Keratinocyte (primary cell): ENCODE measurements around the gene NECAP2. TPM values are rescaled to one million over a fixed set of nuclear protein-coding genes. Genes with fewer than 3 reads are reported as not detected.
"Not testable (repeated sequence)": the region's sequence is repeated elsewhere in the genome, so short reads cannot be mapped to it uniquely, and the experiment has no call there.

Experiments used
- DNase-seq: peaks from one replicate; pipeline ENCODE4 v3.0.0-alpha.2; 2011; ENCODE audit warnings: low read depth, missing footprints, low spot score
- FAIRE-seq: peaks from 2 replicates; lab custom pipeline; 2011; peaks lifted over from hg19 to GRCh38; lab: Jason Lieb, UNC
- H2AFZ ChIP-seq: 2 replicates; pipeline ENCODE4 v1.6.0; 2012; ENCODE audit warnings: low read length, control low read depth, inconsistent platforms; ENCODE audit not compliant: control insufficient read depth
- H3K27ac ChIP-seq: 2 replicates; pipeline ENCODE4 v1.5.1; 2011; ENCODE audit warnings: low read length; ENCODE audit not compliant: control insufficient read depth, insufficient read depth
- H3K27me3 ChIP-seq: 3 replicates; pipeline ENCODE4 v1.6.0; 2011; ENCODE audit warnings: low read length; ENCODE audit not compliant: control insufficient read depth, insufficient read depth; ENCODE audit errors: extremely low read depth
- H3K36me3 ChIP-seq, 2 experiments: 2 replicates in 1 of 2; 3 replicates in 1 of 2; pipeline ENCODE4 v1.5.1; 2011; ENCODE audit warnings: low read length in 2 of 2, mild to moderate bottlenecking in 1 of 2; ENCODE audit not compliant: control insufficient read depth in 2 of 2, insufficient read depth in 2 of 2; ENCODE audit errors: extremely low read depth in 1 of 2
- H3K4me1 ChIP-seq: 3 replicates; pipeline ENCODE4 v1.5.1; 2011; ENCODE audit warnings: low read length; ENCODE audit not compliant: control insufficient read depth, insufficient read depth; ENCODE audit errors: extremely low read depth
- H3K4me2 ChIP-seq: 3 replicates; pipeline ENCODE4 v1.6.0; 2011; ENCODE audit warnings: low read depth, low read length; ENCODE audit not compliant: control insufficient read depth, insufficient read depth; ENCODE audit errors: extremely low read depth
- H3K4me3 ChIP-seq, 3 experiments: fragments of 200-600 bp in 1 of 3; sonication (generic) in 1 of 3; 2 replicates in 2 of 3; 3 replicates in 1 of 3; pipeline ENCODE4 v1.5.1; 2011 to 2016; ENCODE audit warnings: low read length in 3 of 3, mild to moderate bottlenecking in 3 of 3, control low read depth in 2 of 3, inconsistent platforms in 1 of 3, low read depth in 1 of 3, mixed read lengths in 1 of 3, mixed run types in 1 of 3, moderate library complexity in 1 of 3; ENCODE audit not compliant: control insufficient read depth in 2 of 3, insufficient read depth in 2 of 3; ENCODE audit errors: extremely low read depth in 1 of 3
- H3K79me2 ChIP-seq: 2 replicates; pipeline ENCODE4 v1.6.0; 2012; ENCODE audit warnings: low read length; ENCODE audit not compliant: control insufficient read depth, insufficient read depth
- H3K9ac ChIP-seq: 3 replicates; pipeline ENCODE4 v1.6.0; 2011; ENCODE audit warnings: low read length; ENCODE audit not compliant: control insufficient read depth, insufficient read depth; ENCODE audit errors: extremely low read depth
- H3K9me1 ChIP-seq: 3 replicates; pipeline ENCODE4 v1.6.0; 2011; ENCODE audit warnings: low read length; ENCODE audit not compliant: control insufficient read depth, insufficient read depth; ENCODE audit errors: extremely low read depth
- H3K9me3 ChIP-seq: 2 replicates; pipeline ENCODE4 v1.5.1; 2012; ENCODE audit warnings: low read depth, low read length; ENCODE audit not compliant: control insufficient read depth
- H4K20me1 ChIP-seq: 3 replicates; pipeline ENCODE4 v1.6.0; 2011; ENCODE audit warnings: low read length; ENCODE audit not compliant: control insufficient read depth, insufficient read depth; ENCODE audit errors: extremely low read depth
- EZH2 ChIP-seq: IDR thresholded peaks from one replicate; pipeline ENCODE4 v1.6.1; 2012; ENCODE audit warnings: inconsistent platforms, mild to moderate bottlenecking, low read length, moderate library complexity
- dilution Hi-C: fragments of 300-500 bp; cut with MboI; formaldehyde crosslinking; loops from one replicate; pipeline ENCODE4 v1.7.0; 2020; ENCODE audit warnings: low sequenced_read_pairs; ENCODE audit not compliant: extremely low pct_ligation_motif_present
- polyA plus RNA-seq, 5 experiments: library from polyadenylated mRNA; depleted of rRNA in 3 of 5; stranded (reverse) in 3 of 5; stranded (forward) in 1 of 5; unstranded in 1 of 5; fragments of >200 nt; gene quantifications; 1 replicate in 1 of 5; 2 replicates in 3 of 5; 3 replicates in 1 of 5; pipeline versions ENCODE4 v1.2.1 to v1.2.3, GENCODE V29; 2011 to 2012; ENCODE audit warnings: missing spikeins in 2 of 5, low read depth in 1 of 5, low replicate concordance in 1 of 5
- TF ChIP-seq, protein P1 (sequence below), 3 experiments: IDR thresholded peaks in 1 of 3; conservative IDR thresholded peaks in 1 of 3; optimal IDR thresholded peaks in 1 of 3; 2 replicates in 2 of 3; 3 replicates in 1 of 3; pipeline versions ENCODE3 to v1.5.1; 2011; ENCODE audit warnings: low read length in 3 of 3, mild to moderate bottlenecking in 3 of 3, moderate library complexity in 2 of 3, control low read depth in 1 of 3, inconsistent platforms in 1 of 3; ENCODE audit not compliant: insufficient read depth in 2 of 3; ENCODE audit errors: extremely low read depth in 1 of 3

Gene NECAP2
- polyA plus RNA-seq, 1 donor (not counting 4 experiments of a cell fraction or from before 2014, with no cell fraction given) = 75.7 TPM

GRCh38 chr1:16484501-16484835 lies 43.9 kb downstream of the NECAP2 start:
- Histone ChIP-seq H3K79me2 (no peaks in the 10 kb centered on the region), H3K27me3 (no peaks in the 10 kb centered on the region), H3K9ac (no peak overlapping the region), H3K27ac (no peak overlapping the region), H3K4me1 (no peaks in the 10 kb centered on the region), H4K20me1 (no peaks in the 10 kb centered on the region), H3K9me1 (no peaks in the 10 kb centered on the region), H3K36me3 (peaks cover 3 to 6% of the 10 kb centered on the region in 2 experiments), H3K4me2 (no peak overlapping the region), H2AFZ (no peak overlapping the region), H3K9me3 (no peaks in the 10 kb centered on the region), H3K4me3 (no peak overlapping the region)
- FAIRE-seq (no peak), DNase-seq (no peak)
- dilution Hi-C loops = no loop called here
- TF ChIP-seq EZH2 = no peak
- TF ChIP-seq, protein P1, sequence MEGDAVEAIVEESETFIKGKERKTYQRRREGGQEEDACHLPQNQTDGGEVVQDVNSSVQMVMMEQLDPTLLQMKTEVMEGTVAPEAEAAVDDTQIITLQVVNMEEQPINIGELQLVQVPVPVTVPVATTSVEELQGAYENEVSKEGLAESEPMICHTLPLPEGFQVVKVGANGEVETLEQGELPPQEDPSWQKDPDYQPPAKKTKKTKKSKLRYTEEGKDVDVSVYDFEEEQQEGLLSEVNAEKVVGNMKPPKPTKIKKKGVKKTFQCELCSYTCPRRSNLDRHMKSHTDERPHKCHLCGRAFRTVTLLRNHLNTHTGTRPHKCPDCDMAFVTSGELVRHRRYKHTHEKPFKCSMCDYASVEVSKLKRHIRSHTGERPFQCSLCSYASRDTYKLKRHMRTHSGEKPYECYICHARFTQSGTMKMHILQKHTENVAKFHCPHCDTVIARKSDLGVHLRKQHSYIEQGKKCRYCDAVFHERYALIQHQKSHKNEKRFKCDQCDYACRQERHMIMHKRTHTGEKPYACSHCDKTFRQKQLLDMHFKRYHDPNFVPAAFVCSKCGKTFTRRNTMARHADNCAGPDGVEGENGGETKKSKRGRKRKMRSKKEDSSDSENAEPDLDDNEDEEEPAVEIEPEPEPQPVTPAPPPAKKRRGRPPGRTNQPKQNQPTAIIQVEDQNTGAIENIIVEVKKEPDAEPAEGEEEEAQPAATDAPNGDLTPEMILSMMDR (optimal IDR thresholded peaks at IDR 0.05 in 1 of 3, IDR thresholded peaks at IDR 0.05 in 1 of 3, conservative IDR thresholded peaks at IDR 0.05 in 1 of 3; ENCODE audit: extremely low read depth in 1 of 3, insufficient read depth in 2 of 3, low read length in 3 of 3) = no peak

GRCh38 chr1:16484931-16485330 lies 44.4 kb downstream of the NECAP2 start:
- TF ChIP-seq EZH2 = no peak
- TF ChIP-seq, protein P1 (optimal IDR thresholded peaks at IDR 0.05 in 1 of 3, IDR thresholded peaks at IDR 0.05 in 1 of 3, conservative IDR thresholded peaks at IDR 0.05 in 1 of 3; ENCODE audit: extremely low read depth in 1 of 3, insufficient read depth in 2 of 3, low read length in 3 of 3) = no peak
- FAIRE-seq (no peak), DNase-seq (no peak)
- H3K27me3 ChIP-seq = no peaks in the 10 kb centered on the region
- H3K9ac ChIP-seq = no peak overlapping the region
- no peaks in the 10 kb centered on the region for H3K9me3 ChIP-seq
- dilution Hi-C loops = no loop called here
- no peaks in the 10 kb centered on the region for H3K9me1 ChIP-seq
- no peak overlapping the region for H3K4me2 ChIP-seq
- H3K36me3 ChIP-seq = peaks cover 3 to 7% of the 10 kb centered on the region in 2 experiments
- H2AFZ ChIP-seq = no peak overlapping the region
- H4K20me1 ChIP-seq = no peaks in the 10 kb centered on the region
- no peaks in the 10 kb centered on the region for H3K4me1 ChIP-seq
- H3K27ac ChIP-seq = no peak overlapping the region
- no peak overlapping the region for H3K4me3 ChIP-seq
- H3K79me2 ChIP-seq = no peaks in the 10 kb centered on the region

DNA sequence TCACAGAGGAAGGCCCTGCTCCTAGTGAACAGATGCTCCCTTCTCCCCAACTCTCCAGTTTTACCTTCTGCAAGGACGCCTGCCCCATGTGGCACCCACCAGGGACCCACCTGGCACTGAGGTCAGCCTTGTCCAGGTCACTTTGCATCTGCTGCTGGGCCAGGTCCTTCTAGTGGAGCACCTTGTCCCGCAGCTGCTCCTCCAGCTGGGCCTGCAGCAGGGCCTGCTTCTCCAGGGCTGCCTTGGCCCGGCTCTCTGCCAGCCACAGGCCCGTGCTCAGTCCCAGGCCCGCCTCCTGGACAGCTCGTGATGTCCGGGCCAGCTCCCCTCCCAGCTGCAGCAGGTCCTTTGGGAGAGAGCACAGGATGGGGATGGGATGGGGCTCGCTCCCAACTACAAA lies 45.8 kb downstream of the NECAP2 start:
- DNase-seq, H3K27ac ChIP-seq, H3K79me2 ChIP-seq, H3K4me2 ChIP-seq, H3K4me1 ChIP-seq, H3K9me1 ChIP-seq, H3K4me3 ChIP-seq, FAIRE-seq, H3K9me3 ChIP-seq, H4K20me1 ChIP-seq, dilution Hi-C loops, H3K9ac ChIP-seq, H3K36me3 ChIP-seq, H3K27me3 ChIP-seq, H2AFZ ChIP-seq: not testable (repeated sequence)

DNA sequence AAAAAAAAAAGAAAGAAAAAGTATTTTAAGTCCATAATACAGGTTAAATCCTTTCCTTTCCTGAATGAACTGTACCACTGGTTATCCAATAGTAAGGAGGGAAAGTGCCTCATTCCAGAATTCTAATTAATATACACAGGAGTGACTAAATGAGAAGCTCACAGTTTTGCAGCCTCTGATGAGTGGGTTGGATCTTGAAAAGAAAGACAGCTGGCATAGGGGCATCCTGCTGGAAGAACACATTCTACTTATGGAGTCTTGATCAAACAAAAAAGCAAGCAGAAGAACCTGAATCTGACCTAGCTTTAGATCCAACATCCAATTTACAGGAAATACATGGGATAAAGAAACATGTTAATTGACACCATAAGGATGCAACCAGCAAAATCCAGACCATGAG lies 46.5 kb downstream of the NECAP2 start:
- H3K79me2 ChIP-seq, H4K20me1 ChIP-seq, H2AFZ ChIP-seq, H3K9me1 ChIP-seq, DNase-seq, H3K4me2 ChIP-seq, H3K27ac ChIP-seq, H3K27me3 ChIP-seq, H3K4me3 ChIP-seq, H3K36me3 ChIP-seq, H3K9me3 ChIP-seq, dilution Hi-C loops, H3K4me1 ChIP-seq, H3K9ac ChIP-seq, FAIRE-seq: not testable (repeated sequence)
